Stimulated activated CD8-positive, alpha-beta memory T cell treated with anti-CD3 and anti-CD28 coated beads, Interleukin-7, amount 100 ng/mL, for 1 hour (primary cell): ENCODE results near the gene GPRIN3.
A peak's percentile ranks its signal among the peaks of the same experiment; 100 is the strongest.
"Not testable (repeated sequence)": the region's sequence is repeated elsewhere in the genome, so short reads cannot be mapped to it uniquely, and the experiment has no call there.

Experiments used
- DNase-seq, 2 donors: peaks; one replicate each; pipeline ENCODE4 v3.0.0-alpha.2; 2020; ENCODE audit warnings: low read depth in 2 of 2

Gene GPRIN3

DNA sequence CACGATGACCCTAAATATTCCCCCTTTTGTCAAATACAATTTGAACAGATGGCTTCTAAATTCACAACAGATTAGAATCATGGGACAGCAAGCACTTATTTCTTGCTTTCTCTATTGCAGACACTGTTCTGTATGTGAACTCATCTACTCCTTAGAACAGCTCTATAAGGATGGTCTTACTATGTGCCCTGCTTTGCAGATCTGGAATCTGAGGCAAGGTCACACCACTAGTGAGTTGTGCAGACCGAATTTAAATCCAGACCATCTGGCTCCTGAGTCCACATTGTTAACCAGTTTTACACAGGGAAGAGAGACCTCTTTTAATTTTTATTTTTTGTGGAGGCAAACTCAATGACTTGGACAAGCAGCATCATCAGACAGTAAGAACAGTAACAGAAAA is 50.2 kb downstream of the GPRIN3 start:
- no peak for DNase-seq

DNA sequence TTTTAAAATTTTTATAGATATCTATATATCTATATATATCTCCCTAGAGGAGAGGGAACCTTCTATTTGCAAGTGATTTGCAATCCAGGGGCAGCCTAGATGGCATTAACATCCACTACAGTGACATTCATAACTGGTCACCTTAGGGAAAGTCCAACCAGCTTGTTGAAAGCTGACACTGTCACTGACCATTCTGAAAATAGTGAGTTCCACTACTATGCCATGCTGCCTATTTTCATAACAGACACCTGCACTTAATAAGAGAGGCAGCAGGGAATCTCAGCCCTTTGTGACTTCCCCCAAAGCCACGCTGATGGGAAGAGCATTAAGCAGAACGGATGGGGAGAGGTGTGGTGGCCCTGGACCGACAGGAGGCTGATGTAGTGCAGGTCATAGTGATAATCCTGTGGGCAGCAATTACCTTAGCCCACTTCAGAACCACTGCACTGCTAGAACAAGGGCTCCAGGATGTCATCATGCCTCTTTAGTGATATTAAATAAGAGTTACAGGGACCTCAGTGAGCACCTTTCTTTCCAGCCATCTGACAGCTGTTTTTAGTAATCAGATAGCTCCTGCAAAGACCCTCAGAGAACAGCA is 51.3 kb downstream of the GPRIN3 start:
- DNase-seq: no peak

DNA sequence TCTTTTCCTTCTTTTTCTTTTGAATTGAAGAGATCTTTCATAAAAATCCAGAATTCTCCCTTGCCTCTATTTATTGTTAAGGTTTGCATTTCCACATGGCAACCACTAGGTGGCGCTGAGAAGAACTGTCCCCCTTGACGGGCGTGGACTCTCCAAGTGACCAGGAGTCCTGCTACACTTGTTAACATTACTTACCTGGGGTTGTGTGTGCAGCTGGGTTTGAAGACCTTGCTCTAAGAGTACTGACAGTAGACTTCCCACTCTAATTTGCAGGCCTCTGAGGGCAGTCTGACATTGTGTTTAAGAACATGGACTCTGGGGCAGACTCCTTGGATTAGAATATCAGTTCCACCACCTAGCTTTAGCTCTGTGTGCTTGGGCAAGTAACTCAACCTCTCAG is 52.8 kb downstream of the GPRIN3 start:
- DNase-seq: peak in 1 of 2 donors; percentile 7

DNA sequence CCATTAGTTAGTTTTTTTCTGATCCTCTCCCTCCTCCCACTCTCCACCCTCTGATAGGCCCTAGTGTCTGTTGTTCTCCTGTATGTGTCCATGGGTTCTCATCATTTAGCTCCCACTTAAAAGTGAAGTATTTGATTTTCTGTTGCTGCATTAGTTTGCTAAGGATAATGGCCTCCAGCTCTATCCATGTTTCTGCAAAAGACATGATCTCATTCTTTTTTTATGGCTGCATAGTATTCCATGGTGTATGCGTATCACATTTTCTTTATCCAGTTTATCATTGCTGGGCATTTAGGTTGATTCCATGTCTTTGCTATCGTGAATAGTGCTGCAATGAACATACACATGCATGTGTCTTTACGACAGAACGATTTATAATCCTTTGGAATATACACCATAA is 53.3 kb downstream of the GPRIN3 start:
- DNase-seq: not testable (repeated sequence)

DNA sequence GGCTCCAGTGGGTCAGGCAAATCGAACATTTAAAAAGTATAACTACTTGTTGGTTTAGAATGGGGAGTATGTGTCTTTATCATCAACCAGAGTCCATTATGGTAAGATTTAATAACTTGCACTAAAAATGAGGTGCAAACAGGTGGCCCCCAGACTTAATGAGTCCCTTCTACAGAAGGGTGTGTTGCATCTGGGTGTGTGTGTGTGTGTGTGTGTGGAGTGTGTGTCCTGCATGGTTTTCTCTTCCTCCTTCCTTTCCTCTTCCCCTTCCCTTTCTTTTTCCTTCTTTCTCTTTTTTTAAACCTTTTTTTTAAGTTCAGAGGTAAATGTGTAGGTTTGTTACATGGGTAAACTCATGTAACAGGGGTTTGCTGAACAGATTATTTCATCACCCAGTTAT is 53.7 kb downstream of the GPRIN3 start:
- no peak for DNase-seq

DNA sequence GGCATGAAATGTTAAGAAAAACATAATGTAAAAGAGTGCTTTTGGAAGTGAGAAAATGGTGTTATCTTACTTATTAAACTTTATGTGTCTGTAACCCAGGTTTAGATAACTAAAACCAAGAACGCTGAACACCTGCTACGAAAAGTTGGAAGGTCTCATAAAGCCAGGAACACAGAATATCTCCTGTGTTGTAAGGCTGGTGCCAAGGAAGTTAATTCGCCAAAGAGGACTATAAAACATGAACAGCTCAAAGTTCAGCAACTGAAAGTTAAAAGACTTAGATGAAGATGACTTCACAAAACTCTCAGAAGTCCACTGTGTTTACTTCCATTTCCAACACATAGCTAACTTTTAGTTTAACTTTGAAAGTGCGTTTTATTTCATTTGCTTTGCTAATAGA is 54.3 kb downstream of the GPRIN3 start:
- DNase-seq: no peak

DNA sequence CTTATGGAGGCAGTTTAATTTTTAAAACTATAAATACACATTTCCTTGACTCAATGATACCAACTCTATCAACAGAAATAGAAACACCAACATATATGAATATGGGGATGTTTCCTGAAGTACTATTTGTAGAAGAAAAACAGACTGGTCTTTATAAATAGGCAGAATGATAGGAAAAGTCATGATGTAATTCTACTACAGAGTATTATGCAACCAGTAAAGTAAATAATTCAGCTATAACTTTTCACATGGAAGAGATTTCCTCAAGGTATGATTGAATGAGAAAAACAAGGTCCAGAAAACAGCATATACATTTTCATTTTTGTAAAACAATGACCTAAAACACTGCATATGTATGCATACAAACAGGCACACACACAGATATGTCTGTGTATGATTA is 56.2 kb downstream of the GPRIN3 start:
- DNase-seq: no peak

DNA sequence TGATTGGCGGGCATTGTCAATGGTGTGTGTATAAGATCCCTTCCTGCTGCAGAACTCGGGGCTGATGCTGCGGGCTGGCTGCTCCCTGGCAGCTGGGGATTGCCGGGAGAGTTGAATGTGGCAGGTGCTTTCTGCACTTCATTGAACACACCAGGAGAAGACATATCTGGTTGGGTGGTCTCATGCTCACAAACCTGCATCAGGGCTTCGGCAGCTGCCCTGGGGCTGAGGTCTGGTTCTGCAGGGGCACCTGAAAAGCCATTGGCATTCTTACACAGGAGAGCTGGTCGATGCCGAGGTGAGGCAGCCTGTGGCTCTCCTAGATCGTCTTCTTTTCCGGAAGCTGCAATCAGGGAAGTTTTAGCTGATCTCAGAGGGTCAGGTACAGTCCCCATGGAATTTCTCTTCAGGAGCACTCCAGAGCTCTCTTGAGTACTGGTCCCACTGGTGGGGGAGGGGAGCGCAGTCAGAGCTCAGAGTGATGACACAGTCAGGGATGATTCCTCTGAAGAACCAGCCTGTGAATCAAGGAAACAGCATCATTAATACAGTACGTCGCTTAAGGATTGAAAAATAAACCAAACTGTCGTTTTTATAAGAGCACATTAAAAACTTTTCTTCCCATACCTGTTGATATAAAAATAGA is 57.8 kb downstream of the GPRIN3 start:
- no peak for DNase-seq

DNA sequence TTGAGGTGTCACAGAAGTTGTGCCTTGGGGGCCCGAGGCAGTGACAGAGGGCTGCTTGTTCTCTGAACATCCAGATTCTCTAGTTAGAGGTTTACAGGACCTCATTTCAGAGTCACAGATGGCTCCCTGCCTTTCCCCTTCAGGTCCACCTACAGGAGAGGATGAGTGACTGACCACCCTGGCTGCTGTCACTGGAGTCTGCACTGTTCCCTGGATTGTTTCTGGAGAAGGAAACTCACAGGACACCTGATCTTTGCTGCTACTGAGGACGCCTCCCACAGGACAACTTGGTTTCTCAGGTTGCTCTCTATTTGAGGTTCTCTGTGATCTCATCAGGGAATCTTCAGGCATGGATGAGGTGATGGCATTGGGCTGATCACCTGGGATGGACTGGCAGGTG is 58.3 kb downstream of the GPRIN3 start:
- DNase-seq: no peak

DNA sequence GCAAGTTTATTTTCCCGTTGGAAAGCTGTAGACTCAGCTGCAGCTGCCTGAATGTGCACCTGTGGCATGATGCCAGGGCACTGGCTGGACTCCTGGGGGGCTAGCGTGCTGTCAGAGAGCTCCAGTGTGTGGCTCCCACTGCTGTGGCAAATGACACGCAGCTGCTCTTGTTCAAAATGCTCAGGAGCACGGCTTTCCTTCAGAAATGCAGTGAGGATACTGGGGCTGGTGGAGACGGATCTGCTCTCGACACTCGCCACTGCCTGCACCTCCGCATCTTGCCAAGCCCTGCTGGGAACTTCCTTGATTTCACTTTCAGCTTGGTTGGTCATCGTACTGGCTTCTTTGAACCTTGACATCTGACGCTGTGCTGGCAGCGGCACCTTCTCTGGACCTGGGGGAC is 58.7 kb downstream of the GPRIN3 start:
- DNase-seq: no peak

DNA sequence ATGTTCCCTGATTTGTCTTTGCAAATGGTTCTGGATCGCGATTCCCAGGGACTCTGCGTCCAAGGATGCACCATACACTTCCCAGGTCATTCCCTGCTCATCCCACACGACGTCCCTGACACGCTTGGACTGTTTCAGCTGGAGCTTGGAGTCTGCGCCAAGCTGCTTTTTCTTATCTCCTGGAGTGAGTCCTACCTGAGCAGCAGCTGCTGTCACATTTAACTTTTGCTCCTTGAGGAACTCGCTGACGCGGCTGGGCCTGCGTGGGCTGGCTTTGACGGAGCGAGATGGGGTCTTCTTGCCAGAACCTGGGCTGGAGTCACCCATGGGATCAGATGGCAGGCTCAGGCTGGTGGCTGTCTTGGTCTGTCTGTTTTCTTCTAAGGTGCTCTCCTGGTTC is 59.6 kb downstream of the GPRIN3 start:
- DNase-seq: no peak

DNA sequence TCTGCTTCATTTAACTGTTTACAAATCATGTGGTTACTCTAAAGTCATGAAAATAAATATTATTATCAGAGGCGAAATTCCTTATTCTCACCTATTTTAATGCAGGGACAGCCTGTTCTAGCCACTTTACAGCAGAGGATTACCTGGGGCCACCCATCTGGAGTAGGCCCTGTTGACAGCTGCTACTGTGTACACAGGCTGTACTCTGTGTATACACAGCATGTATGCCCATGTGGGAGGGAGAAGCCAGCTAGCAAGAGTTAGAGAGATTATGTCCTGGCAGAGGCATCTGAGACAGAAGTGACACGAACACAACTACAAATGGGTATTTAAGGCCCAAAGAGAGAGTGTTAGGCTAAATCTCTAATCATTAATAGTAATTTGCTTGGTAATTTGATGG is 62.1 kb downstream of the GPRIN3 start:
- DNase-seq: no peak

DNA sequence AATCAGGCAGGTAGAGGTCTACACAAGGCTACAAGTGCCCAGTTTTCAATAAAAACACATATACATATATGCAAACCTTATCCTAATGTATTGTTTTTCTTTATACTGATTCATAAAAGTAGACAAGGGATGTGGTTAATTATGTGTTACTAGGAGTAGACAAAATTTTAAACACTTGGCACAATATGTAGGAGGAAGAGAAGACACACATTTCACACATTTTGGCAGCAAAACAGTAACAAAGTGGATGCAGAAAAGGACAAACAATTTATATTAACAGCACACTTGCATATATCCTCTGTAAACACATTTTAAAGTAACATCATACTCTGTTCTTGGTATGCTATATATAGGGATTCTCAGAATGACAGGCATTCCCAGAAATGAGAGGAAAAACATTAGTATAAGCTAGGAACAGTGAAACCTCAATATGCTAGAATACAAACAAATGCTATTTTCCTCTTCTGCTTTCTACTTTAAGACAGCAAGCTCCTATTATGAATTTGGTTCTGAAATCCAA is 63.8 kb downstream of the GPRIN3 start:
- DNase-seq: no peak

DNA sequence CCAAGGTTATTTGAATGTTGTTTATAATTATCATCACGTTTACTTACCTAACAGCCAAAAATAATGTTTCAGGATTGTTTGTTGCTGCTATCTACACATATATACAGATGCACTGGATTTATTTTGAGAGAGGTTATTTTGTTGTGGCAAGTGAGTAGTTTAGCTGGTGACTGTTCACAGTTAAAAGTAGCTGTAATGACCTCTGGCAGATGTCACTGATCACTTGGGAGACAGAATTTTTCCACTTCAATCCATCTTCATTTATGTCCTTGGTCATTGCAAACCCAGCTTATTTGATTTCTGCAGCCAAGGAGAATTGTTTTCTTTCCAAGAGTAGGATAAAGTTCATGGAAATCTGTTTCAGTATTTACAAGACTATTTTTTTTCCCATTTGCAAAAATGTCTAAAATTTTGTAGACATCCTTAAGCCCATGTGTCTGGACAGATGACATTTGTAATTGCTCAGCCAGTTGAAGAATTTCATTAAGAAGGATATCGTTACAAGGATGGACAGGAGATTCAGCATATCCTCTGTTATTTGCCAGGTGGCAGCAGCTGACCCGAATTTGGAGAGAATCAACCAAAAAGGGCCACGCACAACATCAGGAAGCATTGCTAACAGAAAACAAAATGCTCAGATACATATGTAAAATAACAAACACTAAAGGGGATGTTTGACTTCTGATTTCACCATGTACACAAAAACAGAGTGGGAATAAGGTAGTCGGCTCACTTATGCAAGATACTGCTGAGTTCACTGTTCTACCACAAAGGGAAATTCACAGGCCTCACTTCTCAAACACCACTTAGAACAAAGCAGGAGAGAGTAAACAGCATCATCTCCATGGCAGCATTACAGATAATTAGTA is 64.5 kb downstream of the GPRIN3 start:
- DNase-seq: no peak

DNA sequence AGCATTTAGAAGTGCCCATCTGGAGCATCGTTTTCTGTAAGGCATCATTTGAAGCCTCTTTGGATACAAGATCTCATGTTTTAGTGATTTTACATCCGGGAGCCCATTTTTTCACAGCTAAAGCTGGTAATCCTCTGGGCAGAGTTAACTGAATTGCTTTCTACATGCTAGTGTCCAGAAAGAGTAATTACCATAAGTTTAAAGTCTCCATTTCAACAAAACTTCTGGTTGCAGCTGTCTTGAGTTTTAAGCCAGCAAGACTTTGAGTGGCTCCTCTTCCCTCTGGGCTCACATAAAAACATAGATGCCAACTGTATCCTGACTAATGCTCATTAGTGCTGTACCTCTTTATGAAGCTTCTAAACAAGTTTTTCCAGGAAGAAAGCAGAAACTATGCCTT is 65.4 kb downstream of the GPRIN3 start:
- no peak for DNase-seq

DNA sequence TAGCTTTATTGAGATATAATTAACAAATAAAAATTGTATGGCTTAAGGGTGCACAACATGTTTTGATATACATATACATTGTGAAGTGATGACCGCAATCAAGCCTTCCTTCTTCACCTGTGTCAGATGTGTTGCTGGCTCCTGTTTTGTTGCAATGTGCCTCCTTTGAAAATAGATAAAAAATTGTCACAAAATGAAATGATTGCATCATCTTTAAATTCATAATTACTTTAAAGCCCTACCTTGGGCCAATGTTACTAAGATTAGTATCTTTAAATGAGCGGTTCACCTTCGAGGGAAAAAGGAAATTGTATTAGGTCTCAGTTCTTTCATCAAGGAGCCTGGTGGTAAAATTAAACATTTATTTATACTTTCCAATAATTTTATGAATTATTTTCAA is 77.3 kb downstream of the GPRIN3 start:
- no peak for DNase-seq

DNA sequence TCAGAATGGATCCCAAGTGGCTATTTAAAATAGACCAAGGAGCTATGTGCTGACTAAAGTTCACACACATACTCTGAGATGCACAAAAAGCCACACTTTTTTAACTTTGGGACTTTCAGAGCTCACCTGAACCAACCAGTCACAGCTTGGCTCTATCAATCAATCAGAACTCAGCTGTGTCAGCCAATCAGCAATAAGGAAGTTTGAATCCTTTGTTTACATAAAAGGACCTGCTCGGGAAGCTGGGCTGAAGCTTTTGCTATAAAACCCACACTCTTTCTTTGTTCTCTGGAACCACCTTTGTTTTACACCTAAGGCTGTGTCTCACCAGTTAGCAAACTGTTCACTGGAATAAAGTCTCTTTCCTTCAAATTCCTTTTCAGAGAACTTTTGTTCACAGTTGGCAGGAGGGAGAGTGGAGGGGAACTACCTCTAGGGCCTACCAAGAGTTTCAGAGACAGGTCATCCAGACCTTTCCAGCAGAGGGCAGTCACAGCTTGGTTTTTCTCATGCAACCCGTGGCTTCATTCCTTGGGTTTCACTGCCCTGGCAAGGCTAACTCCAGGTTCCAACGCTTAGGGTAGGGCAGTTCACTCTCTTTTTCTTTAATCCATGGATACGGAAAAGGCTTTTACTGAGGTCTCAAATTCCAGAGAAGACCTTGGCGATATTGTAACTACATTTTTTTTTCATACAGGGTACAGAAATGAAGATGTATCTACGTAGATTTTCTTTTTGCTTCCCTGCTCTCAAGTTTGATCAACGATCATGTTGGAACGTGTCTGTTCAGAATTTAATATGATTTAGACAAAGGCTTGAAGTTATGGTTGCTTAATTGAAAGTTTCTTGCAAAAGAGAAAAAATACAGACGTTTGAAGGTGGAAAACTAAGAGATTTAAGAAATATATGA is 80.7 kb downstream of the GPRIN3 start:
- peak; percentile 49 to 61 for DNase-seq

DNA sequence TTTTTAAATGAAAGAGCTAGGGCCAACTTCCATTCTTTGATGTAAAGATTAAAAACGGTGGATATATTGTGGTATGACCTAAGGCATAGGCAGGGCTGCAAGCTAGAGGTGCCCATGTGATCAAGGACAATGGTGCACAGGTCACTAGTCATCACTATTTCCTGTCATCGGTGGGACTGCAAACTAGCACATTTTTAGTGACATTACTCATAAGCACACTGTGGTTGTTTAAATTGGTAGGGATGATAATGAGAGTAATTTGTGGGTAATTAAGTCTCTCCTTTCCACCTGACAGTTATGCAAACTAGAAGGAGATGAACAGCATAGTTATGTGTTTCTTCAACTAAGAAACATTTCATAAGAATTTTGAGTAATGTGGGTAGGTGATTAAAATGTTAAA is 85.4 kb downstream of the GPRIN3 start:
- no peak for DNase-seq

DNA sequence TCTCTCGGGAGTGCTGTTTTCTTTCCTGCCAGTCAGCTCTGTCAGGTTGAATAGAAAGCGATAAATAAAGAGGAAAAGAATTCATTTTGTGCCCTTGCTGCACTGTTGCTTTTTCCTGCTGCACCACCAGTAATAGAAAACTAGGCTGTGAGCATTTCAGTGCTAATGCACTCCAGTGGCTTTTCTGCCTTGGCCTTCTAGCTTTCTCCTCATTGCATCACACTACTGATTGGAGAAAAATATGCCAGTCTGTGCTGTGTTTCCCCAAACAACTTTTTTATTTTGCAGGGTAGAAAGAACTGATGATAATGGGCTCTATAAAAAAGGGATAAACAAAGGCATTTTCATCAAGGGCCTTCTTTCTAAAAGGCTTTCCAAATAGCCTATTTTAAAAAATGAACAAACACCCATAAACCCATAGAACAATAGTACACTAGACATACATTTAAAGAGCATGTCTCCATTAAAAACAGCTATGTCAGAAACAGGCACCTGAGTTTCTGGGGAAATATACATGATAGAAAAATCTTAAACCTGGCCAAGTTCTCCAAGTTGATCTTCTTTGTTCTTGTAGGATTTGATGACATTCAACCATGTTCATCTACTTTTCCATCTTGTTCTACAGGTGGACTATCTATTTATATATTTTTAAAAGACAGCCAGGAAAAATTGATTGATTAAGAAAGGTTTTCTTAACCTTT is 86.3 kb downstream of the GPRIN3 start:
- DNase-seq: no peak

DNA sequence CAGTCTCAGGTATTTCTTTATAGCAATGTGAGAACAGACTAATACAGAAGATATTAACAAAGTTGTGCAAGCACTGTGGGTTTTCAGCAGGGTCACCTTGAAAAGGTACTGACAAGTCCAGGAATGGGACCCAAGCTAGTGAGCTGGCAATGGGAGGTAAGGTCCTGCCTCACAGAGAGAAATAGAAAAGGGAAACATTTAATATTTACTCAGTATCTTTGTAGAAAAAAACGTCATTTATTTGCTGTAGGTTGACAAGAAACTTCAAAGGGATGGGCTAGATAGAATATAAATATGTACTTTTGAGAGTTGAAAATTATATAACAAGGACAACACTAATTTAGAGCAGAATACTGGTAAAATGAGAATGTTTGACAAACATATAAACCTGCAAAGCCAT is 89.0 kb downstream of the GPRIN3 start:
- no peak for DNase-seq

DNA sequence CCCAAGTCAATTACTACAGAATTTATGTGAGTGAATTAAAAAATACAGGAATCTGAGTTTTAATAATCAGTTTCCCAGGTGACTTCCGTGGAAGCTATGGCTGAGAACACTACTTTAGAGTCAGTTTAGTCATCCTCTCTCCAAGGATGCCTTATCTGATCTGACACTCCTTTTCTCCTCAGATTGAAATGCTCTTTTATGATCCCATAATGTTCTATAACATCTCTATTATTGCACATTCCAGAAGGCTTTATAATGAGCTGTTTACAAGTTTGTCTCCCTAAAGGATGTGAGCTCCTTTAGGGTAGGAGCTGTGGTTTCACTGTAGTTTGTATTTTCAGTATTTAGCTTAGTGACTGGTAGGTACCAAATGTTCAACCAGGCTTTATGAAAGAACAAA is 90.0 kb downstream of the GPRIN3 start:
- no peak for DNase-seq
